GM21528 (cell line): ENCODE data around the gene SORBS1.

Source experiments
- ATAC-seq: cut with Tn5 transposase; IDR thresholded peaks from one replicate; pipeline ENCODE4 v1.9.1; 2021; ENCODE audit warnings: mild to moderate bottlenecking, moderate library complexity; ENCODE audit not compliant: unreplicated experiment, low FRiP score

The SORBS1 gene

DNA sequence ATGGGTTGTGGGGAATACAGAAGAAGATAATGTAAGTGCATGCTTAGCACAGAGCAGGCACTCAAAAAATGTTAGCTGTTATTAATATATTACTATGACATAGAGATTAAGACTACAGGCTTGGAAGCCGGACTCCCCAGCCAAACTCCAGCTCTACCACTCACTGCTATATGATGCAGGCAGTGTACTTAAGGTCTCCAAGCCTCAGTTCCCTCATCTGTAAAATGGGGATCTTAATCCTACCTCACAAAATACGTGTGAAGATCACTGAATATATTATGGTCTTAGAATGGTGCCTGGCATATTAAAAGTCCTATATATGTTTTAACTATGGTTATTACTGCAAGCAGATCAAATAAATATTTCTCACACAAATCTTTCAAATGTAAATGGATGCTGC, 275.6 kb downstream of the SORBS1 start:
- no peak for ATAC-seq

DNA sequence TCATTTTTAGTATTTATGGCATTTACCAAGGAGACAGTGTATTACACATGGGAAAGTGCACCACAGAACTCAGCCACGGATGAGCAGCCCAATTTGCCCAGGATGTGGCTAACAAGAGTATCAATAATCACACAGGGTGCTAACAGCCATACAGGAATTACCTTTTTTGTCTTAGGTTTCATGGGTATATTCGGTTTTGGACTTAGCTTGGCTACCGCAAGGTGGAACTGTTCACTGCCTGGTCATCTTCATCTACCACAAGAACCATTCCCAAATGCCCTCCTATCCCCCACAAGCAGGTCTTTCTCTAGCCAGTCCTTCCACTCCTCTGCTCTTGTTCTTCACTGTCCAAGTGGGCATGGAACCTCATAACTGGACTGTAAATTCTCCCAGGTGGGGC, 276.4 kb downstream of the SORBS1 start:
- no peak for ATAC-seq

DNA sequence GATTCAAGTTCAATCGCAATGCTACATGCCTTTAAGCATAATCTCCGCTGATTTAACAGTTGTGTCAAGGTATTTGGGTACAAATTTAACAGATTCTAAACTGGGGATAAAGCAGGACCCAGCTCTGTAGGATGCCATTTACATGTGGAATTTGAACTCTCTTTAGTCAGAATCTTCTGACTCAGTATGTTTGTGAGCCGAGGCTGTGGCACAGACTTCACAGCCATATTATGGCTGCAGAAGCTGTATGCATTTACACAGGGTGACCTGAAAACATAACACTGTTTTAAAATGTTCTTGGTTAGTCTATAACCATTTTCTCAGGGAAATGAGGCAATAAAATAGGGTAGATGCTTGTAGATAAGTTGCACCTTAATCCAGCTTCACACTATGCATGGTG, 279.1 kb downstream of the SORBS1 start:
- no peak for ATAC-seq

DNA sequence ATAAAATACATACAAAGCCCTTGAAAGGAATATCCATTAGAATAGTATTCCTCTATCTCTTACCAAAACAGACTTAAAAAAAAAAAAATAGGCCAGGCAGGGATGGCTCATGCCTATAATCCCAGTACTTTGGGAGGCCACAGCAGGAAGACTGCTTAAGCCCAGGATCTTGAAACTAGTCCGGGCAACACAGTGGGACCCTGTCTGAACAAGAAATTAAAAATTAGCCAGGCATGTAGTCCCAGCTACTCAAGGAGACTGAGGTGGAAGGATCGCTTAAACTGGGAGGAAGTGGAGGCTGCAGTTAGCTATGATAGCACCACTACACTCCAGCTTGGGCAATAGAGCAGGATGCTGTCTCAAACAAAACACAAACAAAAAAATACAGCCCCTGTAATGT, 280.0 kb downstream of the SORBS1 start:
- no peak for ATAC-seq

DNA sequence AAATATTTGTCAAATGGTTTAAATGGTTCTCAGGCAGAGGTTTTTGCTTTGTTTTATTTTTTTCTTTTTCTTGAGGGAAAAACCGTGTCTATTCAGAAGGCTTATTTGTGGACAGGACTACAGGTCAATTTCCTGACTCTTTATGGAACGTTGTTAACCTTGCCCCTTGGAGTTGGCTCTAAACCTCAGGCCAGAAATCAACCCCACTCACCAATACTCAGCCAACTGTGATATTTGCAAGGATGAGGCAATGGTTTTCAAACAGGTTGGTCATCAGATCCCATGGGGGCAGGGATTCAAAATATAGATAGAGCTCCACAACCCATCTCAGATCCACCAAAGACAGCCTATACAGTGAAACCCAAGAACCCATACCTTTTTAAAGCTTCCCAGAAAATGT, 280.5 kb downstream of the SORBS1 start:
- ATAC-seq = no peak

DNA sequence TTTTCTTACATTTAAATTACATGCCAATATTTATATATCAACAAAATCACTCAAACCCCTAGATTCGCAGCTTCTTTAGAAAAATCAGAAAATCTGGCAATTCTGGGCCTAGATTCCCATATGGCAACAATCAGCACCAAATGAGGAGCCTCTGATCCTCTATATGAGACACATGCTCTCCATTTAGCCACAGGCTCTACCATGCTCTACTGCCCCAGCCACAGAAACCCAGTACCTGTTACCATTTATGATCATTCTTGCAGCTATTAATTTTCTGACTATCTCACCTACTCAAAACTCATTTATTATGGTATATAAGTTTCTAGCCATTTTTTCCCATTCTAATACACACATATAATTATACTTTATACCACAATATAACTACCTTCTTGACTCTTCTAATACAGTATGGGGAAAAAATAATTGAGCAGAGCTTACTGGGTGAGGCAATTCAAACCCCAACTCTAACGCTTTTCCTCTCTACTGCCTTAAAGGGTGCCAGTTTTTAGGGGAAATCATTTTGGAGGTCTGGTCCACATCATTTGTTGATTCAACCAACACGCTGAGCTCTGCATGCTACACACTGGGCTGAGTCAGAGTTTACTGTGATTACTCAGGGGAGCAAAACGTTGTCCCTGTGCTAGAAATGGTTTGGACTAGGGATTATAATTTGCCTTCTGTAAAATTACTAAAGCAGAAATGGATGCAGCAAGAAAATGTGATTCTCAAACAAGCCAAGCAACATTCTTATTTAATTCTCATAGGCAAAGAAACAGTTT, 281.9 kb downstream of the SORBS1 start:
- no peak for ATAC-seq

DNA sequence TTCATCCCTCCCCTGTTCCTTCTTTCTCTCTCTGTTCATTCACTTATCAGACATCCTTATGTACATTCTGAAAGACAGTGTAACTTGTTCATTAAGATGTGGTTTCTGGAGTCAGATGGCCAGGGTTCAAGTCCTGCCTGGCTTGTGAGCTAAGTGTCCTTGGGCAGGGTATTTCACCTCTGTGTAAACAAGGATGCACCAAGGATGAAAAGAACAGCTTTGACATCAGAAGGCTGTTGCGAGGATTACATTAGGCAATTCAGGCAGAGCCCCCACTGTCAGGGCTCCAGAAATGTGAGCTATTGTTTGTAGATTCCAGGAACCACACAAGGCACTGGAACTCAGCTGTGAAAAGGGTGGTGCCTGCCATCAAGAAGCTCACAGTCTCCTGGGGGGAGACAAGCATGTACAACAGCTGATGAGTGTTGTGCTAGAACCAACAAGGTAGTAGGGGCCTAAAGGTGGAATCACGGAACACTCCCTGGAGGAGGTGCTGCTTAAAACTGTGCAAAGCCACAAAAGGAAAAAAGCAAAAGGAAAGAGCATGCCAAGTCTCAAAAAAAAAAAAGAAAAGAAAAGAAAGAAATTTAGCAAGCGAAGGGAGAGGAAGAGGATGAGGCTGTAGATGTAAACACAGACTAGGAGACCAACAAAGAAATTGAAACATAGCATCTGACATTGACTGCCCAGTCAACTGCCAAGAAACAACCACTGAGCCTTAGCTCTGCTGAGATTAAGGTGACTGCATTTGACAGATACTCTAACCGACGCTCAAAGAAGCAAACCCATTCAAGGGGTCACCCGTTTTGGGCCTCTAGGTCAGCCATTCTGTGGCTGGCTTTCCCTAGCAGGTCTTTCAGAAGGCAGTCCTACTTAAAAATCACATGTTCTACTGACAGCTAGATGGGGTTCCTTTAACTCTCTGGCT, 282.8 kb downstream of the SORBS1 start:
- no peak for ATAC-seq

DNA sequence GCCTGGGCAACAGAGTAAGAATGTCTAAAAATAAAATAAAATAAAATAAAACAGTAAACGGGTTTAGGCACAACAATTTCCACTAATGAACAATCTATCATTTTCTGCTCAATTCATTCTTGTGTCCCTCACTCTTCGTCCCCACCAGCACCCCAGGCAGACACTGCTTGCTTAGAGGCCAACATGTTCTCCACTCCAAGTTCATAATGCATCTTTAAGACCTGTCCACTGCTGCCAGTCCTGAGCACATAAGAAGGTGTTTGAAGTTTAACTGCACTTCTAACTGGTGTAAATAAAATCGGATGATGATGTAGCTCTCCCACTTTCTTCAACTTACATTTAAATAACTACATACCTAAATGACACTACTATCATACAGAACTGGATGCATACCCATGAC, 283.6 kb downstream of the SORBS1 start:
- no peak for ATAC-seq

DNA sequence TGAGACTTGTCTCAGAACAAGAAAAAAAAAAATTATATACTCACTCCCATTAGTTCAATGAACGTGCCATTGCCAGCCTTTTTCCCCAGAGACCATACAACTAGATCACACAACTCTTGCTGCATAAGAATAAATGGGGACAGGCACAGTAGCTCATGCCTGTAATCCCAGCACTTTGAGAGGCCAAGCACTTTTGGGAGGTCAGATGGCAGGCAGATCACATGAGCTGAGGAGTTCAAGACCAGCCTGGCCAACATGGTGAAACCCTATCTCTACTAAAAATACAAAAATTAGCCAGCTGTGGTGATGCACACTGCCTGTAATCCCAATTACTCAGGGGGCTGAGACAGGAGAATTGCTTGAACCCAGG, 284.0 kb downstream of the SORBS1 start:
- no peak for ATAC-seq

DNA sequence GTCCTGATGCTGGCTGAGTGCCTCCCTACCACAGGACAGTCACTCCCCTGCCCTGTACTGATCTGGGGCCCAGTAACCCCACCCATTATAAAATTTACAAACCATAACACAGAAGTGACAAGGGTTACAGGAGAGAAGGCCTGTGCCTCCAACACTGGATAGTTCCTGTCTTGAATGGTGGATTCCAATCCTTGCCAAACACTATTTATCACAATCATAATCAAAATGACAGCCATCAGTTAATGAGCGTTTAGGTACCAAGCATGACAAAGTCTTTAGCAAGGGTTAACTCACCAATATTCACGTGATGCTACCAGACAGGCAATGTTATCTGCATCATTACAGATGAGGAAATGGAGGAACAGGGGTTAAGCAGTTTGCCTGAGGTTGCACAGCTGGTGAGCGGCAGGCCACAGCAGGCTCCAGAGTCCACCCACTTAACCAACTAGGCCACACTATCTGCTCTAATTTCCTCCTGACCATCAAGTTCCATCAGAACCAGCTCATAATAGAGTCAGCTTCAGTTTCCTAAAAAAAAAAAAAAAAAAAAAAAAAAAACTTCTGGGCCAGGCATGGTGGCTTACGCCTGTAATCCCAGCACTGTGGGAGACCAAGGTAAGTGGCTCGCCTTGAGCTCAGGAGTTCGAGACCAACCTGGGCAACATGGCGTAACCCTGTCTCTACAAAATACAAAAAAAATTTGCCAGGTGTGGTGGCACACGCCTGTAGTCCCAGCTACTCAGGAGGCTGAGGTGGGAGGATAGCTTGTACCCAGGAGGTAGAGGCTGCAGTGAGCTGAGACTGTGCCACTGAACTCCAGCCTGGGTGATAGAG, 284.6 kb downstream of the SORBS1 start:
- ATAC-seq = no peak

DNA sequence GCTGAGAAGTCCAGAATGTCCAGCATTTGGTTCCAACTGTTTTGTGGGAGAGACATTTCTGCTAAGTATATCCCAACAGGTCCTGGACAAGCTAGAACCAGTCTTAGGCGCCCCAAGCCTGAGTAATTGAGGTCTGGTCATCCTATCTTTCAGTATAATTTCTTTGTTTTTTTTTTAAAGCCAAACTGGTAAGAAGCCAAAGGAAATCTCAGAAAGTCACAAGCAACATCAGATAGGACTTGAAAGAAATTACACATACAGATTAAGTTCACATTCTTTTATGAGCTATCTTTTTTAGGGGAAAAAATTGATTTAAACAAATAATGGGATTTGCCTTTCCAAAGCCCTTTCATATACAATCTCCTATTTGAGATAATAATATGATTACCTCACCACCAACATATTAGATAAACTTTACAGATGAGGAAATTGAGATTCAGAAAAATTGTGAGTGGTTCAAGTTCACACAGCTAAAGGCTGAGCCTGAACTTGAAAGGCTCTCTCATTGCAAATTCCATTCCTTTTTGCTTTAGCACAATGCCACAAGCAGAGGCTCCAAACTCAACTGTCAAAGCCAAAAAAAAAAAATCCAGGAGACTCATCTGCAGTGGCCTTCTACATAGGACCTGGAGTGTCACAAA, 285.3 kb downstream of the SORBS1 start:
- ATAC-seq = no peak

DNA sequence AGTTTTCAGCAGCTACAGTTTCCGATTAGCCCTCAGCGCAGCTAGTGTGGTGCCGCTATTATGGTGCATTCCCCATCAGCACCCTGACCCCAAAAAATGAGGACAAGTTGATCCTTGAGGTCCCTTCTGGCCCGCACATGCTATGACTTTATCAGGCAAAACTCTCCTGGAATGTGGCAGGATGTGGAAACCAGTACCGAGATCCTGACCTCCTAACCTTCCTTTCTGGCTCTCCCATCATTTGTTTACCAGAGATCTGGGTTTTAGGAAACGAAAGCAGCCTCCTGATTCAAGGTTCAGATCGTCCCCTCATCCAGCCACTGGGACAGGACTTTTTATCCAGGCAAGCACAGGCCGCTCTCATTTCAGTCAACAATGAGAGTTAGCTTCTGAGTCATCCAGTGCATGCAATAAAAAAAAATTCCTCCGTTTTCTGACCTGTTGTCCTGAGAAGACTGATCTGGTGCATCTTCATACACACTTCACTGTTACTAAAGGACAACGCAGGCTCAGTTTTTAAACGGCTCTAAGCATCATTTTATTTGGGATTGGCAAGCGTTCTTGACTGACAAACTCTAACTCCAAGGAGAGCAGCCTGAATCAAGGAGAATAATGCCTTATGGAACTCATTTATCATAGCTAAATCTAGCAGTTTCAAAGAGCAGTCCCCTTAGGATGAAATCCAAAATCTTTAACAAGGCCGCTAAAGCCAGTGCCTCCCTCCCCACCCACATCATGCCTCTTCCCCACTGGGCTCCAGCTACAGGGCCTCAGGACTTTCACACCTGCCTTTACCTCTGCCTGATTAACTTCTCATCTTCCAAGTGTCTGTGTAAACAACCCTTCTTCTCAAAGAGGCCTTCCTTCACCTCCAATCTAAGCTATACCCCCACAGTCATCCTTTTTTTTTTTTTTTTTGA, 287.5 kb downstream of the SORBS1 start:
- no peak for ATAC-seq

DNA sequence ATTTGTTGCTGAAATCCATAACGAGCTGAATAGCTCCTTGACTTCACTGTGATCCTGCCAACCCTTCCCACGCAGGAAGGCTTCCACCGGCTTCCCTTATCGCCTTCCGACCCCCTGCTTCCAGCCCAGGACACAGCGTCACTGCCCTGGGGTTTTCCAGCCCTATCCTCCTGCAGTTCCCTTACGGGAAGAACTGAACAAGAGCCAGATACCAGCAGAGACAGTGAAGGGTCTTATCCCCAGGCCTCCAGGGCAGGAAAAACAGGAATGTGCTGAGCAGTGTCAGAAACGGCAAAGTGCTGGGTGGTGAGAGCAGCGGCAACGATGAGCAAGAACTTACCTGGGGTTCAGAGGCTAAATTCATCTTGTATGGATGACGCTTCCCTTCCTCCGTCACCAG, 292.7 kb downstream of the SORBS1 start:
- ATAC-seq = no peak

DNA sequence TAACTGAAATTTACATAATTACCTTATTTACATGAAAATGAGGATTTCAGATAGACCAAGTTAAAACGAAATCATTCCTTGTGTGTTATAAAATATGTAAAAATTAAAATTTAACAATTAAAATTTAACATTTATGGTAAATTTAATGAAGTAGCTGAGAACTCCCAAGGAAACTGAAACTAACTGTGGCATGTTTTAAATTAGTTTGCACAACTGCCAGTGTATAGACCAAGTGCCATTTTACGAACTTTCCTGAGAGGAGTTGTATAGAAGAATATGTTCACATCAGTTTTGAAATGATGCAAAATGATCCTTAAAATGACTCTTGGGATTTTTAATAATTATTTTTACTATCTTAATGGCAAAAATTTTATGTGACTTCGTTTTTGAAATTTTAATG, 293.9 kb downstream of the SORBS1 start:
- no peak for ATAC-seq

DNA sequence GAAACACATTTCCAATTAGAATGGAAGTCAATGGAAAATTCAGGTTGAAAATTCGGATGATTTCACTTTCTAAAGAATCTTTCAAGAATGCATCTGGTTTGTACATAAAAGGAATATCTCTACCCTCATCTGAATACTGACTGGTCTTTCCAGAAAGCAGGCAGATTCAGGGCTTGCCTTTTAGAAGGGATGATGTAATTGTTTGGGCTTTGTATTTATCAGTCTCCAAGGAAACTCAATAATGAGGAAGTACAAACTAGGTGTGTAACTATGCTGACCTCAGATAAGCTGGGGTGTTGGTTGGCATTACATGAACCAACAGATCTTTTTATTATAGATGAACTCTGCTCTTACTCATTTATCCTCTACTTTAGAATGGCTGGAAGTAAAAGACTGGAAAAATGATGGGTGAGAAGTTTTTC, 294.5 kb downstream of the SORBS1 start:
- ATAC-seq = peak; percentile 68

DNA sequence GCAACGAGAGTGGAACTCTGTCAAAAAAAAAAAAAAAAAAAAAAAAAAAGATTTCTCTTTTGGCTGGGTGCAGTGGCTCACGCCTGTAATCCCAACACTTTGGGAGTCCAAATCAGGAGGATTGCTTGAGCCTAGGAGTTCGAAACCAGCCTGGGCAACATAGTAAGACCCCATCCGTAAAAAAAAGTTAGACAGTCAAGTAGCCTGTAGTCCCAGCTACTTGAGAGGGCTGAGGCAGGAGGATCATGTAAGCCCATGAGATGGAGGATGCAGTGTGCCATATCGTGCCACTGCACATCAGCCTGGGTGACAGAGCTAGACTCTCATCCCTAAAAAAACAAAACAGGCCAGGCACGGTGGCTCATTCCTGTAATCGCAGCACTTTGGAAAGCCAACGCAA, 295.6 kb downstream of the SORBS1 start:
- no peak for ATAC-seq

DNA sequence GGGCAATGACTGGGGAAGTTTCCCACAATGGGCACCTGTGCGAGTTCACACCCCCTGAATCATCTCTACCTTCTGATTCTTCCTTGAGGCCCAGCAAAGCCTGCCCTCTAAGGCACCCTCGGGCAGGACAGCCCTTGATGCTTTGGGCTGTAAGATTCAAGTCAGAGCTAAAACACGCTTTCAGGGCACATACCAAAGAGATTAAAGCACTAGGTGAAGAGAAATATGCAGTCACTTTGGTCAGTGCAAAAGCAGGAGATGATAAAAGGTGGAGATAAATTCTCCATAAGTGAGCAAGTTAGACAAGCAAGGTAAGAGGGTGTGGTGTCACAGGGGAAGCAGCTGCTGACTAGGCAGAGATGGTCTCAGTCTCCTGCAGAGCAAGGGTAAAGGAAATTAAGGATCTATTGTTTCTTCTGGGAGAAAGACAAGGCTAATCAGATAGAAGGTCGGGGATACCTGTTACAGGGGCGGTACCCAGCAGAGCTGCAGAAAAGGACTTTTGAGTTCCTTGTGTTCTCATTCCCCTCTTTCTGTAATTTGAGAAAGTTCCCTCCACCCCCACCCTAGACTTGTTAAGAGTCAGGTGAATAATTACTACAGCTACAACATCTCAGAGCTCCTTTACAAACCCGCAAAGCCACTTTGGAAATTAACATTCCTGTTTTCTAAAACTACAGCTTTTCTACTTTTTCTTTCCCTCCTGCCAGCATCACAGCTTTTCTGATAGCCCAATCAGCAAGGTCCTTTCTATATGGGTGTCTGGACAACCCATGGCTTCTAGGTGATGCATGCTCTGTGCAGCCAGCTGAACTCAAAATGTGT, 296.7 kb downstream of the SORBS1 start:
- ATAC-seq = no peak

DNA sequence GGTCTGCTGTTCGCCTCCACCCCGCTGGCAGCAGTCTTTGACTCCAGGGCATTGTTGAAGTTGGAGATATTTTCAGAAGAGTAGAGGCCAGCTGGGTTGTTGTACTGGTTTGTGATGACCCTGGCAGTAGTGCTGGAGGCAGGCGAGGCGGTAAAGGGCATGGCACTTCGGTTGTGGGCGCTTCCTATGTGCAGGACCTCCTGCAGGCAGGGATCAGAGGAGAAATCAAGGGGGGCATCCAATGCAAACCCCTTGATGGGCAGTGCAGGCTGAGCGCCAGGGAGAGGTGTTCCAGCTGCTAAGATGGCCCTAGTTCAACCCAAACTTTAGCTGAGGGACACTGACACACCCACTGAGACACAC, 297.3 kb downstream of the SORBS1 start:
- ATAC-seq = no peak
